HG02885 (cell line): ENCODE measurements around the gene CSTA.
"Not testable (repeated sequence)": the region's sequence is repeated elsewhere in the genome, so short reads cannot be mapped to it uniquely, and the experiment has no call there.

Experiments
- ATAC-seq: cut with Tn5 transposase; IDR thresholded peaks from one replicate; pipeline ENCODE4 v1.9.1; 2021; ENCODE audit warnings: mild to moderate bottlenecking; ENCODE audit not compliant: unreplicated experiment, poor library complexity

The CSTA gene

GRCh38 chr3:122318620-122319019 lies 6.4 kb upstream of the CSTA start:
- no peak for ATAC-seq

DNA sequence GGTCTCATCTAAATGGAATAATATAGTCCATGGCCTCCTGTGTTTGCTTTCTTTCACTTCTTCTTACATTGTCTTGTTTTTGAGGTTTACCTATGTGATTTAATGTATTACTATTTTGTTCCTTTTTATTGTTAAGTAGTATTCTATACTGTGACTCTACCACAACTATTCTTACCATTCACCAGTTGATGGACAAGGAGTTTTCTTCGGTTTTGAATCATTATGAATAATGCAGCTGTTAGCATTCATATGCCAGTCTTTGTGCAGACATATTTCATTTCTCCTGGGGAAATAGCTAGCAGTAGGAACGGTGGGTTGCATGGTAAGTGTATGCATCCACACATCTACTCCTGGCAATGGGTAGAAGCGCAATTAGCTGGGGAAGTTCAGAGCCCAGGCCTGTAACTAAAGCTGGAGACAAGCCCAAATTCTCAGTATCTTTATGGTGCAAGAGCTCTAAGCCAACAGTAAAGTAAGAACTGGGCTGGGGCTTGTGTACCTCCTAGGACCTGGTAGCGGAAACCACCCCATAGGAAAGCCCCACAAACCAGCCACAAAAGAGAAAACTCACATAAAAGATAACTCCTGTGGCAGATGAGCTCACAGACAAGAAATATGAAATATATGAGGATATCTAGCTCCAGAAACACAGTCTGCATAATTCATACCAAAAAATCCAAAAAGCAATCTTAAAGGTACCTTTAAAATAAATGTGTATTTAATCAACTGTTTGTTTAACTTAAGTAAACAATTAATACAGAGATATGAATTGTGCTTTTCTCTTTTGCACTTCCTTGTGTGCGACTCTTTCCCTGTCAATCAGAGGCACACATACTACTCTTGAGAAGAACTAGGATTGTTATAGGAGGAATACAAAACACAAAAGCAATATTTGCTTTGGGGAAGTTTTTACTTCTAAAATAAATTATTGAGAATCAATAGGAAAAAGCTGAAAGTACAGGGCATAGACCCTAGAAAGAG lies 2.7 kb upstream of the CSTA start:
- ATAC-seq, result no peak

- no peak for ATAC-seq
Observed at GRCh38 chr3:122325769-122326168, 721 bp downstream of the CSTA start.

DNA sequence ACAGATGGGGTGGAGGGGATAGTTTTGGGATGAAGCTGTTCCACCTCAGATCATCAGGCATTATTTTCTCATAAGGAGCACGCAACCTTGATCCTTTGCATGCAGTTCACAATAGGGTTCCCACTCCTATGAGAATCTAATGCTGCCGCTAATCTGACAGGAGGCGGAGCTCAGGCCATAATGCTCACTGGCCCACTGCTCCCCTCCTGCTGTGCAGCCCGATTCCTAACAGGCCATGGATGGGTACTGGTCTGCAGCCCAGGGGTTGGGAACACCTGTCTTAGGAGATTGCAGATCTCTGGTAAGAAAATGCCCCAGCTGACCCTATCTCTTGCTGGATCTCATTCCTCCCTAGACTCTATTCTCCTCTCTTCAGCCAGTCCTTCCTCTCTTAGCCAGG lies 6.8 kb downstream of the CSTA start:
- ATAC-seq, result no peak

DNA sequence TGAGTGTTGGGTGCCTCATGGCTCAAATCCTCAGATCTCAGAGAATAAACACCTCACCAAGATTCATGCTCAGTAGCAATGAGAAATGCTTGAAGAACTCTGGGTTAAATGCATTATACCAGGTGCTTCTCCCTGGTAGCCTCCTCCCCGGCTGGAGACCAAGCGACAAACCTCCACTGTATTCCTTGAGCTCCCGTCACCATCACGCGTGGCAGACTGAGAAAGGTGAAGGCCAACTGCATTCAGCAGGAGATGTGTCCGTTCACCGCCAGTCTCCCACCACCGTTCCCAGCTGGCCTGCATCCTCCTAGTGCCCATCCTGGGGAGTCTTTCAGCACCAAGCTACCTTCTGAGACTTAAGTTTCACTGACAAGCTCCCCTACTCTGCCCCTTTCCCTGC lies 7.5 kb downstream of the CSTA start:
- no peak for ATAC-seq

- no peak for ATAC-seq
Observed at GRCh38 chr3:122342803-122343202, 17.8 kb downstream of the CSTA start.

GRCh38 chr3:122343654-122344053 lies 18.6 kb downstream of the CSTA start:
- ATAC-seq, result no peak

DNA sequence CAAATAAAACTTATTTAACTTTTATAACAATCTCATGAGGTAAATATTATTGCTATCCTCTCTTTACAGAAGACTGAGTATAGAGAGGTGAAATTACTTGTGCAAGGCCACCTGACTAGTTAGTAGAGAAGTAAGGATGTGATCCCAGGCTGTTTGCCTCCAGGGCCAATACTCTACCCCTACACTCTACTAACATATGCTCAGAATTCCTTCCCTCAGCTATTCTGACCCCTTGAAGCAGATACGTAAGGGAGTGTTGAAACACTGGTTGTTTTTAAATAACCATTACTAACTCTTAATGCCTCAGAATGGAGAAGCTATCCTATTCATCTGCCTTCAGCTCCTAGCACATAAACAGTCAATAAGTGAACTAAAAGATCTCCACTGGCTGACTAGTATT lies 24.1 kb downstream of the CSTA start:
- ATAC-seq, result no peak

- no peak for ATAC-seq
Observed at GRCh38 chr3:122350814-122351418, 25.9 kb downstream of the CSTA start.

- no peak for ATAC-seq
Observed at GRCh38 chr3:122351612-122352011, 26.6 kb downstream of the CSTA start.

DNA sequence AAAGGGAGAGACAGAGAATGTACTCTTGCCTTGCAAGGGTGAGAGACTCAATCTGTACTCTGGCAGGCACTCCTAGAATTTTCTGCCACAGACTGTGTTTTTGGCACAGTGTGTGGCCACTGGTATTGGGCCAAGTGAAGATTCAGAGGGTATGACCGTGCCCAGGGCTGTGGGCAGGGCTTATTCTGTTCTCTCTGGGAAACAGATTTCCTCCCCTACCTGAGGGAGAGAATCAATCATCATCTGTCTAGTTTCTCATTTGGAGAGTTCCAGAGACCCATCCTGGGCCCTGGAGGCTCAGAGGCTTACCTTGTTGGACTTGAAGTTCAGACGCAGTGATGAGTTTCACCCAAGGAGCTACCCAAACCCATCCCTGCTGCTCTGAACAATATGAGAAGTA lies 28.2 kb downstream of the CSTA start:
- ATAC-seq, result no peak

DNA sequence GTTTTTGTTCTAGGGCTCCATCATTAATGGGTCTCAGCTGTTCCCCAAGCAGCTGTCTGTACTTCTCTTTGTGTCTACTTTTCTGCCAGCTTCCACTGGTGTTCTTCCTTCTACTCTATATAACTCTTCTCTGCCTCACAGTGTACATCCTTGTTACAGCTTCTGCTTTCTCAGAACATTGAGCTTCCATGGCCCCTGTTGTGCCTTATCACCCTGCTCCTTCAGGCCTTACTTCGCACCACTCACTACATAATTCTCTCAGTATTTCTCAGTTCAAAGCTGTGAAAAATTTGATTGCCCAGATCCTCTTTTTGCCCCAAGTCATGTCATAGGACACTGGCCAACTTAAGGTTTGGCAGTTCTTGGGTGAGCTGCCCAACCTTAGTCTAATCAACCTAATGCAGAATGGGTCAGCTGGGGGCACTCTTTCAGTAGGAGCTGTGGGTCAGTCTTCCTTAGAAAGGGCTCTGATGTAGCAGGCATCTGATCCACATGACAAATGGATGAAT lies 28.9 kb downstream of the CSTA start:
- no peak for ATAC-seq

GRCh38 chr3:122355612-122356011 lies 30.6 kb downstream of the CSTA start:
- ATAC-seq, result no peak

DNA sequence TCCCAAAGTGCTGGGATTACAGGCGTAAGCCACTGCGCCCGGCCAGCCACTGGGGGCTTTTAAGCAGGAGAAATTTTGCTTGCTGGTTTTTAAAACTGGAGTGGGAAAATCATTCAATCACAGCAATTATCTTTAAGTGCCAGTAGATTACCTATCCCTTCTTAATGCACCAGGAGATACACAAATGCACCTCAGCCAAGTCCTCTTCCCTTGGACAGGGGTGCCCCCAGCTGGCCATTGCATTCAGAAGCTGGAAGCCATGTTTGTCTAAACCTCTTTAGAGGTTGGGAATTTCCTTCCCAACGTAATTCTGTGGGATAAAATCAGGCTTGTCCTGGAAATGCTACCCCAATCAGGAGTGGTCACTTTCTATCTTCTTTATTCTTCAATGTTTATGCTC lies 31.4 kb downstream of the CSTA start:
- no peak for ATAC-seq

DNA sequence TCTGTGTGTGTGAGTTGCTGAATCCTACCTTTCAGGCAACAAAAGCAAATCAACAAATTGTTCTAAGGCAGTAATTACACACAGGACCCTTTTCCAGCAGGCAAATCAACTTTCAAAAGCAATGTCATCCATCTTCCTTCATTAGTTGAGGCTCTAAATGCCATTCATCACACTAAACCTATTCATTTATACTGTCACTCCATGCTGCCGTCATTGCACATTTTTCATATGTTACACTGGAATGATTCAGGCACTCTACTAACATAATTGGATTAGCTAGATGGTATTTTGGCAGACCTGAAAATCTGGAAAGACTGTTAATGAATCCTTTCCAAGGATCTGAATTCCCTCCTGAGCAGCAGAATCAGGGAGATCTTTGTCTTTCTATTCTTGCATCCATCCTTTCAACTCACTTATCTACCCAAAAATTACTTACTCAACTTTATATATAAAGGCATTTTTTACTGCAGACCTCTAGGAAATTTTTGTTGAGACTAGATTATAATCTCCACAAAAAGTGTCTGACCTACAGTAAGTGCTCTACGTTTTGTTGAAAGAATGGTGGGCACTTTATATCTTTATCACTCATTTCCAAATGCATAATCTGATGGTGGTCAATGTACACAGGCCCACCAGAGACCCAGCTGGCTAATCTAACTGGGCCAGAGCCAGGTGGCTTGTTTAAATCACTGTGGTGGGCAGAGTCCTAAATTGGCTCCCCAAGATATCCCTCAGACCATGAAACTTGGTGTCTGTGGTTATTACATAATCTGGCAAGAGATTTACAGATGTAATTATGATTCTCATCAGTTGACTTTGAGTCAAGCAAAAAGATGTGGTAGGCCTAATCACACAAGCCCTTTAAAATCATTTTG lies 33.0 kb downstream of the CSTA start:
- no peak for ATAC-seq

DNA sequence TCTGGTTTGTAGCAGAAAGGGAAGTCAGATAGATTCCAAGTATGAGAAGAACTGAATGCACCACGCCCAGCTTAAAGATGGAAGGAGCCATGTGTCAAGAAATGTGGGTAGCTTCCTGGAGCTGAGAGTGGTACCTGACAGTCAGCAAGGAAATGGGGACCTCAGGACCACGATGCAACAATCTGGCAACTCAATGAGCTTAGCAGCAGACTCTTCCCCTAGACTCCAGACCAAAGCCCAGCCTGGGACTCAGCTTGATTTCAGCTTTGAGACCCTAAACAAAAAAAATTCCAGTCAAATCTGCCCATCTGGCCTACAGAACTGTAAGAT lies 33.6 kb downstream of the CSTA start:
- ATAC-seq, result no peak

DNA sequence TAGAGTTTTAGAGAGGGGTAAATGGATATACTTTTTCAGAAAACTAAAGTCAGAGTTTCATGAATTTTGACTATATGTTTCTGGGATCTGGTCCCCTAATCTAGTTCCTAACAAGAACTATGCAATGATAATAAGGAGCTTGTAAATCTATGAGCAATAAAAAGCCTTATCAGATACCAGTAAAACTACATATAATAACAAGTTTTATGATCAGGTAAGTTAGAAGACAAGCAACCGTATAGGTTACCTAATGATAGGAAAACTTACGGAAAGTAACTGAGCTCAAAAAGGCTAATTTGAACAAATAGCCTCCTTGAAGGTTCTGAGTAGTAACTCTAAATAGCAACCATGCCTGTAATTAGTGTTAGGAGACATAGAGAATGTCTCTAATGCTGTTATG lies 37.0 kb downstream of the CSTA start:
- no peak for ATAC-seq

GRCh38 chr3:122364490-122364889 lies 39.4 kb downstream of the CSTA start:
- no peak for ATAC-seq

DNA sequence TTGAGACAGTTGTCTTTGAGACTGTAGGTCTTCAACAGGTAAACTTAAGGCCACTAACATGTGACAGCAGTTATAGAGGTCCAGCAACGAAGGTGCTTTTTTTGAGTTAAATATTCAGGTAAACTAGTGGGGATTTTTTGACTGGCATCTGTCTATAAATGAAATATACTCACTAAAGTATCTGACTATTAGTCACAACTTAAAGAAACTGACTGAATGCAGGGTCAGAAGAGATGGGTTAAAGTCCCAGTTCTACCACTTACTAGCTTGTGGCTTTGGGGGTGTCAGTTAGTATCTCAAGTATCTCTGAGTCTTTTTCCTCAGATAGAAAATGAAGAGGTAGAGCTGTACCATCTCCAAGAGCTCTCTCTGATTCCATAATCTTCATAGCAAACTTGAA lies 40.0 kb downstream of the CSTA start:
- no peak for ATAC-seq

DNA sequence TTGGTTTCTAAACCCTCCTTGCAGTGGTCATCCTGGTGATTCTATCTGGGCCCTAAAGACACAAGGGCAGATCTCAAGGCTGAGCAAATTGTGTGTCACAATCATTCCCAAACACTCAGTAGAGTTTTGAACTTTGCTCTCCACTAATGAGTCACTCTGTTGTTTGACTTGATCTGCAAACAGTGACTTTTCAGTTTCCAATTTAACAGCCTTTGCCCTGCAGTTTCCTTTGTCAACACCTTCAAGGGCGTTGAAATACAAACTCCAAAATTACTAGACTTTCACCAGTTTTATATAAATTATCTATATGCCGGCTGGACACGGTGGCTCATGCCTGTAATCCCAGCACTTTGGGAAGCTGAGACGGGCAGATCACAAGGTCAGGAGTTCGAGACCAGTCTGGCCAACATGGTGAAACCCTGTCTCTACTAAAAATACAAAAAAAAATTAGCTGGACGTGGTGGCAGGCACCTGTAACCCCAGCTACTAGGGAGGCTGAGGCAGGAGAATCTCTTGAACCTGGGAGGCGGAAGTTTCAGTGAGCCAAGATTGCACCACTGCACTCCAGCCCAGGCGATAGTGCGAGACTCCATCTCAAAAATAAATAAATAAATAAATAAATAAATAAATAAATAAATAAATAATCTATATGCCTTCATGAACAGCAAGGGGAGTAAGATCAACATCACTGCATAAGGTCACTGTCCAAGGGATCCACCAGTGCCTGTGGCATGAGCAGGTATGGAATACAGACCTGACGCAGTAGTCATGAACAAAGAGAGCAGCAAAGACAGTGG lies 40.7 kb downstream of the CSTA start:
- ATAC-seq, result not testable (repeated sequence)
